ENCODE measurements around the gene CAMKV. TPM values are rescaled to one million over a fixed set of nuclear protein-coding genes. Genes with fewer than 3 reads are reported as not detected.

CAMKV gene
- total and polyA plus RNA-seq, 2 of the 8 experiments (the other 6 are each of a cell fraction or from before 2014, with no cell fraction given): 56.3 to 66.4 TPM

GRCh38 chr3:49873623-49874022 lies 3.9 kb upstream of the CAMKV start:
- no peaks in the 10 kb centered on the region for H3K9me3 ChIP-seq (ENCODE audit: insufficient read depth in 2 of 2, low read depth in 1 of 2, low read length in 1 of 2)
- CTCF ChIA-PET (ENCODE audit: partially characterized antibody): interaction anchor here (0.8 to 11.7 kb wide), 8 partner anchors 7 to 172 kb away, joined by 3 to 89 read pairs (median 8); no protein-coding TSS in a partner anchor
- FAIRE-seq: no peak
- no peak overlapping the region for H3K14ac ChIP-seq (ENCODE audit: insufficient read length)
- no peak overlapping the region for H3K27ac ChIP-seq (ENCODE audit: low read depth, low read length)
- H4K91ac ChIP-seq (replicated peaks; ENCODE audit: insufficient read length, low read length): no peak overlapping the region
- H2AK5ac ChIP-seq (ENCODE audit: low read depth, low read length): no peak overlapping the region
- H4K20me1 ChIP-seq (replicated peaks in 1 of 2; ENCODE audit: control insufficient read depth in 1 of 2, insufficient read depth in 2 of 2, low read length in 2 of 2): no peaks in the 10 kb centered on the region
- no peak overlapping the region for H3K4ac ChIP-seq (replicated peaks; ENCODE audit: insufficient read length, low read depth, low read length)
- H2BK12ac ChIP-seq (ENCODE audit: low read depth, low read length): no peak overlapping the region
- WGBS, 2 experiments (ENCODE audit: extremely low coverage in 1 of 2, insufficient coverage in 1 of 2, insufficient read length in 1 of 2, insufficient replicate concordance in 2 of 2, low coverage in 1 of 2, low lambda C conversion rate in 2 of 2, missing lambda C conversion rate in 1 of 2): 89% methylated on average over 8 of the region's 8 CpGs; no CpG with 5 or more reads in 1 of the 2 experiments
- no peak overlapping the region for H2BK120ac ChIP-seq (replicated peaks; ENCODE audit: low read depth, low read length)
- no peak overlapping the region for H2BK15ac ChIP-seq (ENCODE audit: low read length)
- H3K4me3 ChIP-seq (ENCODE audit: extremely low read depth in 1 of 4, insufficient read depth in 2 of 4, low read depth in 3 of 4, low read length in 4 of 4): no peak overlapping the region
- H2BK5ac ChIP-seq (ENCODE audit: low read depth, low read length): 0 out of 2 replicates have a peak overlapping the region, but pooled peaks have one; percentile 5
- H3K79me1 ChIP-seq (ENCODE audit: low read depth, low read length): no peaks in the 10 kb centered on the region
- no peak overlapping the region for H2AFZ ChIP-seq (ENCODE audit: low read length)
- H3K27me3 ChIP-seq (replicated peaks in 1 of 4; ENCODE audit: control insufficient read depth in 3 of 4, extremely low read depth in 1 of 4, insufficient read depth in 3 of 4, low read length in 3 of 4): peaks cover 0 to 5% (median 3%) of the 10 kb centered on the region in 4 experiments; a peak in 3 of 7 replicates
- no peak for DNase-seq (ENCODE audit: low read depth in 1 of 2, low spot score in 2 of 2)
- H3K23ac ChIP-seq (ENCODE audit: insufficient read length): no peak overlapping the region
- POLR2A ChIA-PET (ENCODE audit: partially characterized antibody): interaction anchor here (1.1 to 16.1 kb wide), 3 partner anchors 6 to 155 kb away, joined by 3 to 149 read pairs (median 149); partner anchors contain the start of gene CAMKV
- no peak overlapping the region for H3K9ac ChIP-seq (replicated peaks in 1 of 4; ENCODE audit: extremely low read depth in 1 of 4, low read depth in 3 of 4, low read length in 3 of 4)
- no peak overlapping the region for H4K5ac ChIP-seq (ENCODE audit: insufficient read length, low read depth, low read length)
- peaks cover 0 to 3% of the 10 kb centered on the region in 2 experiments; a peak in 1 of 4 replicates for H3K79me2 ChIP-seq (ENCODE audit: control insufficient read depth in 1 of 2, insufficient read depth in 2 of 2, low read length in 2 of 2)
- H3K23me2 ChIP-seq (ENCODE audit: low read depth, low read length): peaks cover 8% of the 10 kb centered on the region; the same call in 1 of the 2 replicates
- H3K56ac ChIP-seq (replicated peaks; ENCODE audit: insufficient read length, low read depth, low read length): no peak overlapping the region
- H3K36me3 ChIP-seq (ENCODE audit: control insufficient read depth in 2 of 4, insufficient read depth in 4 of 4, low read length in 3 of 4): no peaks in the 10 kb centered on the region
- H4K8ac ChIP-seq (ENCODE audit: extremely low read depth, insufficient read depth, low read length): peak overlapping the region; percentile 71
- no peak overlapping the region for H3K18ac ChIP-seq (ENCODE audit: extremely low read depth, low read length)
- no peak overlapping the region for H2BK20ac ChIP-seq (ENCODE audit: low read length)
- no peak overlapping the region for H3K4me2 ChIP-seq (ENCODE audit: insufficient read depth in 1 of 2, low read depth in 2 of 2, low read length in 2 of 2)
- peaks cover 4 to 12% (median 7%) of the 10 kb centered on the region in 4 experiments for H3K4me1 ChIP-seq (replicated peaks in 1 of 4; ENCODE audit: control insufficient read depth in 3 of 4, insufficient read depth in 4 of 4, low read length in 3 of 4)
- TF ChIP-seq POLR2A (IDR thresholded peaks at IDR 0.05; ENCODE audit: control extremely low read depth in 1 of 2, low read depth in 2 of 2, low read length in 2 of 2) (no peak), POU5F1 (IDR thresholded peaks at IDR 0.05; ENCODE audit: low read depth, low read length) (no peak), TCF12 (IDR thresholded peaks at IDR 0.05; ENCODE audit: low read depth, low read length) (no peak), CREB1 (IDR thresholded peaks at IDR 0.05) (no peak), SIRT6 (IDR thresholded peaks at IDR 0.05; ENCODE audit: low read length) (no peak), HDAC2 (IDR thresholded peaks at IDR 0.05; ENCODE audit: borderline replicate concordance in 1 of 2, low read depth in 2 of 2, low read length in 2 of 2) (no peak), KDM4A (IDR thresholded peaks at IDR 0.05; ENCODE audit: low read depth, low read length, severe bottlenecking) (no peak), KDM1A (IDR thresholded peaks at IDR 0.05; ENCODE audit: borderline replicate concordance, low read length) (no peak)
- TF ChIP-seq, protein P1, sequence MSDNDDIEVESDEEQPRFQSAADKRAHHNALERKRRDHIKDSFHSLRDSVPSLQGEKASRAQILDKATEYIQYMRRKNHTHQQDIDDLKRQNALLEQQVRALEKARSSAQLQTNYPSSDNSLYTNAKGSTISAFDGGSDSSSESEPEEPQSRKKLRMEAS (IDR thresholded peaks at IDR 0.05): no peak
